ENCODE measurements around the gene BECN2. TPM values are rescaled to one million over a fixed set of nuclear protein-coding genes. Genes with fewer than 3 reads are reported as not detected.

The BECN2 gene, protein sequence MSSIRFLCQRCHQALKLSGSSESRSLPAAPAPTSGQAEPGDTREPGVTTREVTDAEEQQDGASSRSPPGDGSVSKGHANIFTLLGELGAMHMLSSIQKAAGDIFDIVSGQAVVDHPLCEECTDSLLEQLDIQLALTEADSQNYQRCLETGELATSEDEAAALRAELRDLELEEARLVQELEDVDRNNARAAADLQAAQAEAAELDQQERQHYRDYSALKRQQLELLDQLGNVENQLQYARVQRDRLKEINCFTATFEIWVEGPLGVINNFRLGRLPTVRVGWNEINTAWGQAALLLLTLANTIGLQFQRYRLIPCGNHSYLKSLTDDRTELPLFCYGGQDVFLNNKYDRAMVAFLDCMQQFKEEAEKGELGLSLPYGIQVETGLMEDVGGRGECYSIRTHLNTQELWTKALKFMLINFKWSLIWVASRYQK
- not detected for total RNA-seq
- polyA plus RNA-seq: not detected

DNA sequence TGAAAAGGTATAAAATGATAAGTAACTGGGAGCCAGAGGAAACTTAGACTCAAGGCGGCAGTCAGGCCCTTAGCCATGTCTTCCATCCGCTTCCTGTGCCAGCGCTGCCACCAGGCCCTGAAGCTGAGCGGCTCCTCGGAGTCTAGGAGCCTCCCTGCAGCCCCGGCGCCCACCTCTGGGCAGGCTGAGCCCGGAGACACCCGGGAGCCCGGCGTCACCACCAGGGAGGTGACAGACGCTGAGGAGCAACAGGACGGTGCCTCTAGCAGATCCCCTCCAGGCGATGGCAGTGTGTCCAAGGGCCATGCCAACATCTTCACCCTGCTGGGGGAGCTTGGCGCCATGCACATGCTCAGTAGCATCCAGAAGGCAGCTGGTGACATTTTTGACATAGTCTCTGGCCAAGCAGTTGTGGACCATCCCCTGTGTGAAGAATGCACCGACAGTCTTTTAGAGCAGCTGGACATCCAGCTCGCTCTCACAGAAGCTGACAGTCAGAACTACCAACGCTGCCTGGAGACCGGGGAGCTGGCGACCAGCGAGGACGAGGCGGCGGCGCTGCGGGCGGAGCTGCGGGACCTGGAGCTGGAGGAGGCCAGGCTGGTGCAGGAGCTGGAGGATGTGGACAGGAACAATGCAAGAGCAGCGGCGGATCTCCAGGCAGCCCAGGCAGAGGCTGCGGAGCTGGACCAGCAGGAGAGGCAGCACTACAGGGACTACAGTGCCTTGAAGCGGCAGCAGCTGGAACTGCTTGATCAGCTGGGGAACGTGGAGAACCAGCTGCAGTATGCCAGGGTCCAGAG, at the start of gene BECN2:
Gene BECN2, plus strand, starts transcription at position 76 of the 803 bp plus-strand sequence. Its CDS starts 0 bp downstream, at position 76.
- Histone ChIP-seq H3K4me3 (ENCODE audit: low read depth, low read length) (no peak within 1 kb of the TSS), H3K27ac (ENCODE audit: insufficient read depth, low read length, poor library complexity, severe bottlenecking) (no peak within 1 kb of the TSS), H3K36me3 (ENCODE audit: control insufficient read depth, insufficient read depth, low read length) (no peaks in the 10 kb centered on the region), H3K9me3 (ENCODE audit: control insufficient read depth in 2 of 2, low read length in 2 of 2) (no peaks in the 10 kb centered on the region), H3K27me3 (ENCODE audit: control insufficient read depth, insufficient read depth, low read length) (no peaks in the 10 kb centered on the region), H3K4me1 (ENCODE audit: control insufficient read depth, insufficient read depth, low read length, poor library complexity, severe bottlenecking) (no peaks in the 10 kb centered on the region)
- H3K9me3 Mint-ChIP-seq: peaks cover 0 to 4% (median 0%) of the 10 kb centered on the region in 7 donors
- DNase-seq: no peak
- ATAC-seq (ENCODE audit: low read depth in 2 of 2): no peak
- no peaks in the 10 kb centered on the region for H3K36me3 Mint-ChIP-seq
- no peaks in the 10 kb centered on the region for H3K4me1 Mint-ChIP-seq
- H3K27me3 Mint-ChIP-seq: peaks cover 4% of the 10 kb centered on the region
- H3K4me3 Mint-ChIP-seq: no peak within 1 kb of the TSS
- H3K27ac Mint-ChIP-seq: no peak within 1 kb of the TSS

- Mint-ChIP-seq H3K27me3 (no peaks in the 10 kb centered on the region), H3K9me3 (peaks cover 0 to 3% (median 0%) of the 10 kb centered on the region in 7 donors), H3K4me1 (no peaks in the 10 kb centered on the region), H3K4me3 (no peak overlapping the region), H3K36me3 (no peaks in the 10 kb centered on the region), H3K27ac (no peak overlapping the region)
- Histone ChIP-seq H3K27me3 (ENCODE audit: control insufficient read depth, insufficient read depth, low read length) (no peaks in the 10 kb centered on the region), H3K27ac (ENCODE audit: insufficient read depth, low read length, poor library complexity, severe bottlenecking) (no peak overlapping the region), H3K36me3 (ENCODE audit: control insufficient read depth, insufficient read depth, low read length) (no peaks in the 10 kb centered on the region), H3K4me1 (ENCODE audit: control insufficient read depth, insufficient read depth, low read length, poor library complexity, severe bottlenecking) (no peaks in the 10 kb centered on the region), H3K9me3 (ENCODE audit: control insufficient read depth in 2 of 2, low read length in 2 of 2) (no peaks in the 10 kb centered on the region), H3K4me3 (ENCODE audit: low read depth, low read length) (no peak overlapping the region)
- DNase-seq (no peak), ATAC-seq (ENCODE audit: low read depth in 2 of 2) (no peak)
Observed at GRCh38 chr1:241916196-241916595, 41.4 kb upstream of the BECN2 start.

DNA sequence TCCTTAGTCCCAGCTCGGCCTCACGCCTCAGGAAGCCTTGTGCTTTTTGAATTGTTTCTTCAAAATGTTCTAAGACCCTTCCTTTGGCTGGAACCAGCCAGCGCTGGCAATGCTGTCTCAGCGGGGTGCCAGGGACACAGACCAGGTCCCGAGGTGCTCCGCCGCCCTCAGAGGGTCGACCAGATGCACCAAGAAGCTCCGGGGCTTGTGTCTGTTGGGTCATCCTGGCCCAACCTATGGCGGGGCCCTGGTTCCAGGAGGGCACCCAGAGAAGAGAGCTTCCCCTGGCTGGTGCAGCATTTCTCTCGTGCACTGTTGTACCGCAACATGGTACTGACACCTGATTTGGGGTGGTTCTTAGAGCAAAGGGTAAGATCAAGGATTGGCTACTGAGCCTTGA, 40.1 kb upstream of the BECN2 start:
- Mint-ChIP-seq H3K4me3 (no peak overlapping the region), H3K9me3 (peaks cover 0 to 3% (median 0%) of the 10 kb centered on the region in 7 donors), H3K4me1 (no peaks in the 10 kb centered on the region), H3K36me3 (no peaks in the 10 kb centered on the region), H3K27me3 (no peaks in the 10 kb centered on the region), H3K27ac (no peak overlapping the region)
- H3K27me3 ChIP-seq (ENCODE audit: control insufficient read depth, insufficient read depth, low read length): no peaks in the 10 kb centered on the region
- H3K36me3 ChIP-seq (ENCODE audit: control insufficient read depth, insufficient read depth, low read length): no peaks in the 10 kb centered on the region
- no peaks in the 10 kb centered on the region for H3K4me1 ChIP-seq (ENCODE audit: control insufficient read depth, insufficient read depth, low read length, poor library complexity, severe bottlenecking)
- DNase-seq: no peak
- no peaks in the 10 kb centered on the region for H3K9me3 ChIP-seq (ENCODE audit: control insufficient read depth in 2 of 2, low read length in 2 of 2)
- no peak overlapping the region for H3K27ac ChIP-seq (ENCODE audit: insufficient read depth, low read length, poor library complexity, severe bottlenecking)
- ATAC-seq (ENCODE audit: low read depth in 2 of 2): no peak
- H3K4me3 ChIP-seq (ENCODE audit: low read depth, low read length): no peak overlapping the region

DNA sequence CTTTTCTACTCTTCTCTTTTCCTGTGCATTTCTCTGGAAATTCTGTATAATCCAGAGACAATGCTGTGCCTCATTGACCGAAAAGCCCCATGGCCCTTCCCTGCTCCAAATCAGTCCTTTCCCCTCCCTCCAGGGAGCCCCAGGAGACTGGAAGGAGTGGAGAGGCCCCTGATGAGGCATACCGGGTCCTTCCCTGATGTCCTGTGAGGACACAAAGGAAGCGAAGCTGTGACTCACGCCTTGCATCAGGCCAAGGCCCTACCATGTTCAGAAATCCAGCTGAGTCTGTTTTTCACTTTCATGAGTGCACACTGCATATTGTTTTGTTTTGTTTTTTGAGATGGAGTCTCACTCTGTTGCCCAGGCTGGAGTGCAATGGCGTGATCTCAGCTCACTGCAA, 38.7 kb upstream of the BECN2 start:
- Mint-ChIP-seq H3K27me3 (no peaks in the 10 kb centered on the region), H3K9me3 (peaks cover 0 to 2% (median 0%) of the 10 kb centered on the region in 7 donors), H3K27ac (no peak overlapping the region), H3K4me1 (no peaks in the 10 kb centered on the region), H3K4me3 (no peak overlapping the region), H3K36me3 (no peaks in the 10 kb centered on the region)
- no peaks in the 10 kb centered on the region for H3K27me3 ChIP-seq (ENCODE audit: control insufficient read depth, insufficient read depth, low read length)
- DNase-seq (no peak), ATAC-seq (ENCODE audit: low read depth in 2 of 2) (no peak)
- H3K4me3 ChIP-seq (ENCODE audit: low read depth, low read length): no peak overlapping the region
- no peak overlapping the region for H3K27ac ChIP-seq (ENCODE audit: insufficient read depth, low read length, poor library complexity, severe bottlenecking)
- no peaks in the 10 kb centered on the region for H3K36me3 ChIP-seq (ENCODE audit: control insufficient read depth, insufficient read depth, low read length)
- H3K4me1 ChIP-seq (ENCODE audit: control insufficient read depth, insufficient read depth, low read length, poor library complexity, severe bottlenecking): no peaks in the 10 kb centered on the region
- no peaks in the 10 kb centered on the region for H3K9me3 ChIP-seq (ENCODE audit: control insufficient read depth in 2 of 2, low read length in 2 of 2)

DNA sequence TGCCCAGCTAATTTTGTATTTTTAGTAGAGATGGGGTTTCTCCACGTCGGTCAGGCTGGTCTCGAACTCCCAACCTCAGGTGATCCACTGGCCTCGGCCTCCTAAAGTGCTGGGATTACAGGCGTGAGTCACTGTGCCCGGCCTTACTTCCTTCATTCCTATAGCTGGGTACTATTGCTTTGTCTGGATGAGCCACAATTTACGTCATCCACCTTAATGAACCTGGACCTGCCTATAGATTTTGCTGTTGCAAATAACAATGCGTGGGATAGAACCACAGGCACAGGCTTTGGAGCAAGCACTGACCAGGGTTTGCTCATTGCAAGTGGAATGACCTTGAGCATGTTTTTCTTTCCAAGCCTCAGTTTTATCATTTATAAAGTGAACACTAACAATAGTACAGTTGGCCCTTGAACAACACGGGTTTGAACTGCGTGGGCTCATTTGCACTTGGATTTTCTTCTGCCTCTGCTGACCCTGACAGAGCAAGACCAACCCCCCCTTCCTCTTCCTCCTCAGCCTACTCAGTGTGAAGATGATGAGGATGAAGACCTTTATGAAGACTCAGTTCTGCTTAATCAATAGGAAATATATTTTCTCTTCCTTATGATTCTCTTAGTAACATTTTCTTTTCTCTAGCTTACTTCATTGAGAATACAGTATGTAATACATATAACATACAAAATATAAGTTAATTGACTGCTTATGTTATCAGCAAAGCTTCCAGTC, 33.3 kb upstream of the BECN2 start:
- no peak for ATAC-seq (ENCODE audit: low read depth in 2 of 2)
- Mint-ChIP-seq H3K4me1 (no peaks in the 10 kb centered on the region), H3K36me3 (no peaks in the 10 kb centered on the region), H3K4me3 (no peak overlapping the region), H3K9me3 (peaks cover 0 to 2% (median 0%) of the 10 kb centered on the region in 7 donors), H3K27me3 (no peaks in the 10 kb centered on the region), H3K27ac (no peak overlapping the region)
- H3K4me3 ChIP-seq (ENCODE audit: low read depth, low read length): no peak overlapping the region
- no peaks in the 10 kb centered on the region for H3K27me3 ChIP-seq (ENCODE audit: control insufficient read depth, insufficient read depth, low read length)
- no peaks in the 10 kb centered on the region for H3K4me1 ChIP-seq (ENCODE audit: control insufficient read depth, insufficient read depth, low read length, poor library complexity, severe bottlenecking)
- H3K27ac ChIP-seq (ENCODE audit: insufficient read depth, low read length, poor library complexity, severe bottlenecking): no peak overlapping the region
- no peaks in the 10 kb centered on the region for H3K9me3 ChIP-seq (ENCODE audit: control insufficient read depth in 2 of 2, low read length in 2 of 2)
- no peaks in the 10 kb centered on the region for H3K36me3 ChIP-seq (ENCODE audit: control insufficient read depth, insufficient read depth, low read length)
- DNase-seq: no peak

DNA sequence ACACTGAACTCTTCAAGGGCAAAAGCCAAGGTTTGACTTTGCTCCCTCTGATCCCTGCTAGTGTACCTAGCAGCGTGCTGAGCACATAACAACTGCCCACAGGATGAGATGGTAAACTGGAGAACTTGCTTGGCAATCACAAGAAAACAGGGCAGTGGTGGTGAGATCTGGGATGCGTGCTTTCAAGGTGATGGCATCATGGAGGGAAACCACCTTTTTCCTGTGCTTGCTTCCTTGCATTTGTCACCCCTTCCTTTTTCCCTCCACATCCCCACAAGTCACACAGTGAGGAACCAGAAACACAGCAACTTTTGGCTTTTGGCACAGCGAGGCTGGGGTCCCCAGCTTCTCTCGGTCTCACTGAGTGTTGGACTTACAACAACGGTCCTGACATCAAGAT, 31.4 kb upstream of the BECN2 start:
- H3K27me3 Mint-ChIP-seq: no peaks in the 10 kb centered on the region
- DNase-seq: no peak

GRCh38 chr1:241927321-241927720, 30.2 kb upstream of the BECN2 start:
- no peaks in the 10 kb centered on the region for H3K9me3 ChIP-seq (ENCODE audit: control insufficient read depth in 2 of 2, low read length in 2 of 2)
- peaks cover 0 to 4% (median 0%) of the 10 kb centered on the region in 7 donors for H3K9me3 Mint-ChIP-seq
- H3K4me3 Mint-ChIP-seq: no peak overlapping the region
- no peak for DNase-seq
- H3K27ac Mint-ChIP-seq: no peak overlapping the region
- H3K4me1 ChIP-seq (ENCODE audit: control insufficient read depth, insufficient read depth, low read length, poor library complexity, severe bottlenecking): no peaks in the 10 kb centered on the region
- no peaks in the 10 kb centered on the region for H3K27me3 Mint-ChIP-seq
- no peaks in the 10 kb centered on the region for H3K36me3 Mint-ChIP-seq
- H3K4me1 Mint-ChIP-seq: no peaks in the 10 kb centered on the region
- no peaks in the 10 kb centered on the region for H3K36me3 ChIP-seq (ENCODE audit: control insufficient read depth, insufficient read depth, low read length)
- H3K27ac ChIP-seq (ENCODE audit: insufficient read depth, low read length, poor library complexity, severe bottlenecking): no peak overlapping the region
- no peak overlapping the region for H3K4me3 ChIP-seq (ENCODE audit: low read depth, low read length)
- ATAC-seq (ENCODE audit: low read depth in 2 of 2): no peak
- H3K27me3 ChIP-seq (ENCODE audit: control insufficient read depth, insufficient read depth, low read length): no peaks in the 10 kb centered on the region

More for the DNA sequence above, 31.4 kb upstream of the BECN2 start:
- H3K4me1 ChIP-seq (ENCODE audit: control insufficient read depth, insufficient read depth, low read length, poor library complexity, severe bottlenecking): no peaks in the 10 kb centered on the region
- Mint-ChIP-seq H3K36me3 (no peaks in the 10 kb centered on the region), H3K4me1 (no peaks in the 10 kb centered on the region), H3K27ac (no peak overlapping the region), H3K9me3 (peaks cover 0 to 4% (median 0%) of the 10 kb centered on the region in 7 donors), H3K4me3 (no peak overlapping the region)
- no peak overlapping the region for H3K27ac ChIP-seq (ENCODE audit: insufficient read depth, low read length, poor library complexity, severe bottlenecking)
- H3K4me3 ChIP-seq (ENCODE audit: low read depth, low read length): no peak overlapping the region
- H3K27me3 ChIP-seq (ENCODE audit: control insufficient read depth, insufficient read depth, low read length): no peaks in the 10 kb centered on the region
- ATAC-seq (ENCODE audit: low read depth in 2 of 2): no peak
- no peaks in the 10 kb centered on the region for H3K36me3 ChIP-seq (ENCODE audit: control insufficient read depth, insufficient read depth, low read length)
- no peaks in the 10 kb centered on the region for H3K9me3 ChIP-seq (ENCODE audit: control insufficient read depth in 2 of 2, low read length in 2 of 2)

All from CD4-positive, CD25-positive, alpha-beta regulatory T cell (primary cell).